Muscle layer of duodenum (tissue), 2 donors: ENCODE data around the gene NDST1.

ENCODE experiments used
- H3K27ac ChIP-seq: one replicate; pipeline ENCODE4 v1.7.0; 2013; ENCODE audit warnings: mild to moderate bottlenecking, low read length
- H3K27me3 ChIP-seq: one replicate; pipeline ENCODE4 v1.7.0; 2013; ENCODE audit warnings: low read depth, mild to moderate bottlenecking, control low read depth, low read length
- H3K36me3 ChIP-seq, 2 donors: one replicate each; pipeline ENCODE4 v1.7.0; 2013; ENCODE audit warnings: low read length in 2 of 2, control low read depth in 1 of 2, mild to moderate bottlenecking in 1 of 2; ENCODE audit not compliant: insufficient read depth in 2 of 2, control insufficient read depth in 1 of 2
- H3K4me1 ChIP-seq, 2 donors: one replicate each; pipeline ENCODE4 v1.7.0; 2013; ENCODE audit warnings: low read length in 2 of 2, mild to moderate bottlenecking in 2 of 2, control low read depth in 1 of 2, moderate library complexity in 1 of 2; ENCODE audit not compliant: insufficient read depth in 2 of 2, control insufficient read depth in 1 of 2
- H3K4me3 ChIP-seq, 2 donors: one replicate each; pipeline ENCODE4 v1.7.0; 2013; ENCODE audit warnings: low read length in 2 of 2, low read depth in 1 of 2, mild to moderate bottlenecking in 1 of 2
- H3K9me3 ChIP-seq, 2 donors: one replicate each; pipeline ENCODE4 v1.7.0; 2013; ENCODE audit warnings: low read length in 2 of 2, control low read depth in 1 of 2, mild to moderate bottlenecking in 1 of 2; ENCODE audit not compliant: control insufficient read depth in 1 of 2
- donor health status: healthy.

NDST1 gene

DNA sequence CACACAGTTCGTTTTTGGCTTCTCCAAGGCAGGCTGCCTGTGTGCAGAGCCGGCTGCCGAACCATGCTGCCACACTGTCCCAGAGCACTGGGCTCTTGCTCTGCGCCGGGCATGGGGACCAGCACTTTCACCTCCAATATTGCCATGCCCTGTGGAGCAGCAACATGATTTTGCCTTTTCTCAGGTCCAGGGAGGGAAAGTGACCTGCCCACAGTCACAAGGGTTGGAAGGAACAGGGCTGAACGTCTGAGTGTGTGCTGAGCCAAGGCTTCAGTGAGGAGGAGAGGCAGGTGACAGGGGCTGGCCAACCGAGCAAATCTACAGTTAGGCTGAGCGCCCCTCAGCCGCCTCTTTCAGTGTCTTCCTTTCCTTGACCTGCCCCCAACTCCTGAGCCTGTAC is 98.5 kb downstream of the NDST1 start:
- Histone ChIP-seq H3K27ac (no peak overlapping the region), H3K27me3 (no peaks in the 10 kb centered on the region), H3K9me3 (no peaks in the 10 kb centered on the region), H3K4me3 (no peak overlapping the region), H3K36me3 (no peaks in the 10 kb centered on the region), H3K4me1 (peaks cover 16 to 18% of the 10 kb centered on the region in 2 donors)

DNA sequence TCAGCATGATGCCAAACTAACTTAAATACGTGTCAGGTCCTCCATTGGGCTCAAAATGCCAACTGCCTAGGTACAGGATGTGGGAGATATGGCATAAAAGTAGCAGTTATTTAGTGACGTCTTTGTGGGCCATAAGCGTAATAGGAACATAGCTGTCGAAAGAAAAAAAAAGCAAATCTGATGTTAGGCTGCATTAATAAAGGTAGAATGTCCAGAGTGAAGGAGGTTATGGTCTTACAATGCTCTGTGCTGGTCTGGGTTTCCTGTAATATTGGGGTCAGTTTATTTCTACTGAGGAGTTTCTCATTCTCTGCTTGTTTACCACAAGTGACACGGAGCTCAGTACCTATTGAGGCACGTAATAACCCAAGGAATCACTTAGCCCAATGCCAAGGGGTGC is 99.2 kb downstream of the NDST1 start:
- H3K9me3 ChIP-seq = no peaks in the 10 kb centered on the region
- no peaks in the 10 kb centered on the region for H3K36me3 ChIP-seq
- no peaks in the 10 kb centered on the region for H3K27me3 ChIP-seq
- peaks cover 20 to 24% of the 10 kb centered on the region in 2 donors for H3K4me1 ChIP-seq
- H3K4me3 ChIP-seq = no peak overlapping the region
- H3K27ac ChIP-seq = no peak overlapping the region
